Esophagus squamous epithelium (tissue), 4 donors: Measurements from ENCODE around the gene LAD1.

Experiments
- CTCF ChIP-seq, 6 experiments: fragments of 450-650 bp in 4 of 6; fragments of 200-600 bp in 2 of 6; sonication (generic) in 2 of 6; IDR thresholded peaks; one replicate each; pipeline ENCODE4 v1.5.1; 2016 to 2019; ENCODE audit warnings: antibody characterized with exemption in 6 of 6, mild to moderate bottlenecking in 4 of 6, moderate library complexity in 4 of 6
- POLR2A ChIP-seq, 4 donors: fragments of 450-650 bp; IDR thresholded peaks; one replicate each; pipeline ENCODE4 v1.6.1; 2017; ENCODE audit warnings: antibody characterized with exemption in 4 of 4, mild to moderate bottlenecking in 4 of 4, moderate library complexity in 3 of 4

DNA sequence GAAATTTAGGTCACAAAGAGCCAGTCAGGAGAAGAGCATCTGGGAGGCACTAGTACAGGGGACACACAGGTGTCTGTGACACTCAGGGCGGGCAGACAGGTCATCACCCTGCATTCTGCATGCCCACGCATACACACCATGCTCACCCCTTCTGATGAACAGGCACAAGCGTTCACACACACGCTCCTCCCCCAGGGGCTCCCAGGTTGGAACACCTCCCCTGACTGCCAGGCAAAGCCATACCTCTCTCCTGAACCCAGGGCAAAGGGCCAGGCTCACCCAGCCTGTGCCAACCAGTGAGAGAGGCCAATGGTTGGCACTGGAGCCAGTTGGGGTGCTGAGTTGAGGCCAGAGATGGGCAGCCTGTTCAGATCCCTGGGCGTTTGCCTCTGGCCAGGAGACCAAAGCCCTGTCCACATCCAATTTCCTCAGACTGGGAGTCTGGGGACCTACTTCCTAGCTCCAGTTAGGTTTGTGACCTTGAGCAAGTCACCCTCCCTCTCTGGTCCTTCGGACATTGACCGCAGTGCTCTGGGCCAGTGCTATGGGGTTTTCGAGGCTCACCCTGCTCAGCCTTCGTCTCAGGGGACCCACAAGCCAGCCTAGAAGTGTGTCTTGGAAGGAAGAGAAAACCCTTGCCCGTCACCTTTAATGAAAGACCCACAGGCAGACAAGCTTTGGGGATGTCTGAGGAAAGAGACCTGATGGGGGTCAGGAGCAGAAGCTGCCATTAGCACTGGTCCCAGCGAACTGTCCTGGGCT, 5.8 kb upstream of the LAD1 start:
- no peak for TF ChIP-seq CTCF (IDR thresholded peaks at IDR 0.05)
- TF ChIP-seq POLR2A (IDR thresholded peaks at IDR 0.05) = no peak
